T-helper 2 cell (primary cell): Measurements from ENCODE around the gene DLG2.

Experiments
- DNase-seq, 5 experiments: peaks; one replicate each; pipeline versions ENCODE4 v3.0.0 to v3.0.0-alpha.2; 2012 to 2022

Gene DLG2

GRCh38 chr11:84425673-84426072, 1201.5 kb downstream of the DLG2 start:
- no peak for DNase-seq

- DNase-seq: no peak
Measured at GRCh38 chr11:84420271-84420670, 1206.9 kb downstream of the DLG2 start.

GRCh38 chr11:84419616-84420015, 1207.5 kb downstream of the DLG2 start:
- no peak for DNase-seq

- no peak for DNase-seq
Measured at GRCh38 chr11:84414920-84415319, 1212.2 kb downstream of the DLG2 start.

- DNase-seq: no peak
Measured at GRCh38 chr11:84413549-84413948, 1213.6 kb downstream of the DLG2 start.

GRCh38 chr11:84412862-84413261, 1214.3 kb downstream of the DLG2 start:
- DNase-seq: no peak

- no peak for DNase-seq
Measured at GRCh38 chr11:84408946-84409411, 1218.2 kb downstream of the DLG2 start.

- no peak for DNase-seq
Measured at GRCh38 chr11:84407091-84407490, 1220.1 kb downstream of the DLG2 start.

GRCh38 chr11:84398017-84398626, 1229.0 kb downstream of the DLG2 start:
- no peak for DNase-seq

GRCh38 chr11:84396521-84396920, 1230.6 kb downstream of the DLG2 start:
- no peak for DNase-seq

GRCh38 chr11:84390441-84391078, 1236.6 kb downstream of the DLG2 start:
- DNase-seq: no peak

- DNase-seq: no peak
Measured at GRCh38 chr11:84389696-84390095, 1237.4 kb downstream of the DLG2 start.

- DNase-seq: peak in 1 of 5 experiments; percentile 17
Measured at GRCh38 chr11:84384731-84385130, 1242.4 kb downstream of the DLG2 start.

- DNase-seq: no peak
Measured at GRCh38 chr11:84383576-84383975, 1243.6 kb downstream of the DLG2 start.

GRCh38 chr11:84381666-84382065, 1245.5 kb downstream of the DLG2 start:
- DNase-seq: no peak

GRCh38 chr11:84372381-84372950, 1254.7 kb downstream of the DLG2 start:
- DNase-seq: no peak

- no peak for DNase-seq
Measured at GRCh38 chr11:84358034-84358433, 1269.1 kb downstream of the DLG2 start.

- DNase-seq: no peak
Measured at GRCh38 chr11:84355911-84356310, 1271.2 kb downstream of the DLG2 start.

- DNase-seq: no peak
Measured at GRCh38 chr11:84345597-84345996, 1281.5 kb downstream of the DLG2 start.

GRCh38 chr11:84345027-84345426, 1282.1 kb downstream of the DLG2 start:
- no peak for DNase-seq

- DNase-seq: no peak
Measured at GRCh38 chr11:84339796-84340195, 1287.3 kb downstream of the DLG2 start.

- DNase-seq: no peak
Measured at GRCh38 chr11:84333221-84333620, 1293.9 kb downstream of the DLG2 start.

- DNase-seq: no peak
Measured at GRCh38 chr11:84322211-84322610, 1304.9 kb downstream of the DLG2 start.

GRCh38 chr11:84319863-84320262, 1307.3 kb downstream of the DLG2 start:
- no peak for DNase-seq
